AG09319 (cell line): ENCODE results near the gene F8.

ENCODE experiments used
- DNase-seq: peaks from one replicate; pipeline ENCODE4 v3.0.0-alpha.2; 2010; ENCODE audit warnings: low read depth; ENCODE audit errors: extremely low read depth
- TF ChIP-seq, protein P1 (sequence below): IDR thresholded peaks from 2 replicates; pipeline ENCODE4 v1.5.1; 2011; ENCODE audit warnings: low read depth, mild to moderate bottlenecking, inconsistent platforms, low read length, moderate library complexity

F8 gene

DNA sequence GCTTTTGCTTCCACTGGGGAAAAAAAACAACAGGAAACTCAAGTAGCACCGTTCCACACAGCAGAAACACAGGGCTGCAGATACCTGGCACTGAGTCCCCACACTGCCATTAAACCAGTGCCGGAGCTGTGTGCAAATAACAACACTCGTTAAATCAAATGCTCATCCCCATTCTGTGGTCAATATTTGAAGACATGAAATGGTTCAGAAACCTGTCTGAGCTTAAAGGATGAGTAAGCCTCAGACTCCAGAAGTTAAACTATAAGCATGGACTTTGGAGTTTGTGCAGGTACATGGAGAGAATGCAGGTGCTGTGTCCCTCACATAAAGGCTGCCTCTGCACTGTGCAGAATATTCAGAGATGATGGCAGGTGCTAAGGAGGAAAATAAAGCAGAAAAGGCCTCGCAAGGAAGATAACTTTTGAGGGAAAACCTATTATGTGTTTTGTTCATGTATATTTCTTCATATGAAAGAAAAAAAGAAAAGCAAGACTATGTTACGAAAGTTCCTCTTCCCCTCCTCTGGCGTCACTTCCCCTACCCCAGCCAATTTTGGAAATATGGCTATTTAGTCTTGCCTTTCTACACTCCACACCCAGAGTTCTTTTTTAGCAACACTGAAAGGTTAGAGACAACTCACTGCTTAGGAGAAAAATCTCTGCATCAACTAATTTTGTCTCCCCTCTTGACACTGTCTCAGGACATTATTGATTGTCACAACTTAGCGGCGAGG is 221.9 kb downstream of the F8 start:
- no peak for DNase-seq
- TF ChIP-seq, protein P1, sequence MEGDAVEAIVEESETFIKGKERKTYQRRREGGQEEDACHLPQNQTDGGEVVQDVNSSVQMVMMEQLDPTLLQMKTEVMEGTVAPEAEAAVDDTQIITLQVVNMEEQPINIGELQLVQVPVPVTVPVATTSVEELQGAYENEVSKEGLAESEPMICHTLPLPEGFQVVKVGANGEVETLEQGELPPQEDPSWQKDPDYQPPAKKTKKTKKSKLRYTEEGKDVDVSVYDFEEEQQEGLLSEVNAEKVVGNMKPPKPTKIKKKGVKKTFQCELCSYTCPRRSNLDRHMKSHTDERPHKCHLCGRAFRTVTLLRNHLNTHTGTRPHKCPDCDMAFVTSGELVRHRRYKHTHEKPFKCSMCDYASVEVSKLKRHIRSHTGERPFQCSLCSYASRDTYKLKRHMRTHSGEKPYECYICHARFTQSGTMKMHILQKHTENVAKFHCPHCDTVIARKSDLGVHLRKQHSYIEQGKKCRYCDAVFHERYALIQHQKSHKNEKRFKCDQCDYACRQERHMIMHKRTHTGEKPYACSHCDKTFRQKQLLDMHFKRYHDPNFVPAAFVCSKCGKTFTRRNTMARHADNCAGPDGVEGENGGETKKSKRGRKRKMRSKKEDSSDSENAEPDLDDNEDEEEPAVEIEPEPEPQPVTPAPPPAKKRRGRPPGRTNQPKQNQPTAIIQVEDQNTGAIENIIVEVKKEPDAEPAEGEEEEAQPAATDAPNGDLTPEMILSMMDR: no peak

DNA sequence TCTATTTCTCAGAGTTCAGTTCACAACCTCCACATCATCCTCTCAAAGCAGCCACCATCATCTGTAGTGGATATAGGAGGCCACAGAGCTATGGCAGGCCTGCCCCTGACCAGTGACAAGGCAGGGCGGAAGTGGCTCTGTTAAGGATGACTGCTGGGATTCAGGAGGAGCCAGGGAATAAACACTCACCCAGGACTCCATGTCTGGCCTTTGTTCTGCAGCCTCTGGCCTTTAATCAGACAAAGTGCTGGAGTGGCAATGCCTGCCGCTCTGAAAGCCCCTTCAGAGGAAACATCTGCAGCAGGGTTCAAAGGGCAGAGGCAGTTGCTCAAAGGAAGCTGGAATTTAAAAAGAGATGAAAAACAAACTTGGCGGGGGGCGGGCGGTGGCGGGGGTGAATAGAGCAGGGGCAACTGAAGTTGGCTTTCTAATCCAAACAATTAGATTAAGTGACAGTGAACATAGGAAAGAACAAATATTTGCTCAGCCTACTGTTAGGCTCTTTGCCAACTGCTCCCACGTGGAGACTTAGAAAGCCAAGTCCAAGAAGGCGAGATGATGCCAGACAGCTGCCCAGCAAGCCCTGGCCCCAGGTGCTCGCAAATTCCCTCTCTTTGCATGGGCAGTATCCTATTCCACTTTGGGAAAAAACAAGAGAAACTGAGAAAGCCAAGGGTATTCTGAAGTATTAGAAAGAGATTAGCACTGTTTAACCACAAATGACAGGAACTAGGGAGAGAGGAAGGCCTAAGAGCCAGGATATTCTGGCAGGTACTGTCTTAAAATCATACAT is 222.8 kb downstream of the F8 start:
- DNase-seq: no peak
- TF ChIP-seq, protein P1: no peak

DNA sequence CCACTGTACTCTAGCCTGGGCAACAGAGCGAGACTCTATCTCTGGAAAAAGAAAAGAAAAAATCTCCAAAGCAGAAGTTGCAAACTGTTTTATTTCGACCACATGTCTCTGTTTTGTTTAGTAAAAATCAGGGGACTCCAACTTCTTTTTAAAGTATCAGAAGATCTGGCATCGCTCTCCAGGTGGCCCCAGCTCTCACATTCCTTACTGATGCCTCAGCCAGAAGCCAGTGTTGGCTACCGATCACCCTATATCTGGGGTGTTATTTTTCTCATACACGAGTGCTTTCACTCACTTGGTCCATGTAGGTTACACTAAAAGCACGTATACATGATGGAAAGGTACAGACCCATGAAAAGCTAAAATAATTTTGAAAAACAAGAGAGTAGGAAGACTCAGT is 225.5 kb downstream of the F8 start:
- no peak for DNase-seq
- TF ChIP-seq, protein P1: no peak

DNA sequence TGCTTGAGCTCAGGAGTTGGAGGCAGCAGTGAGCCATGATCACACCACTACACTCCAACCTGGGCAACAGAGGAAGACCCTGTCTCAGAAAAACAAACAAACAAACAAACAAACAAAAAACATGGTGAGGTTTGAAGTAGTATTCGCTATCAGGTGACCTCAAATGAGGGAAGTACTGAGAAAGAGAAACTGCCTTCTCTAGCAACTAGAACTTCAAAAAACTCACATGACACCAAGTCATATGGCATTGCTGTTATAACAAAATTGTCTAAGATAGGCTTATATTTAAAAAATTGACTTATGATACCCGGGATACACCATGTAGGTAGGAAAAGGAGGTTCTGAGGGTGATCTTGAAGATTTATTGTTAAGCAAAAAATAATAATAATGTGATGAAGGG is 227.5 kb downstream of the F8 start:
- TF ChIP-seq, protein P1: no peak

DNA sequence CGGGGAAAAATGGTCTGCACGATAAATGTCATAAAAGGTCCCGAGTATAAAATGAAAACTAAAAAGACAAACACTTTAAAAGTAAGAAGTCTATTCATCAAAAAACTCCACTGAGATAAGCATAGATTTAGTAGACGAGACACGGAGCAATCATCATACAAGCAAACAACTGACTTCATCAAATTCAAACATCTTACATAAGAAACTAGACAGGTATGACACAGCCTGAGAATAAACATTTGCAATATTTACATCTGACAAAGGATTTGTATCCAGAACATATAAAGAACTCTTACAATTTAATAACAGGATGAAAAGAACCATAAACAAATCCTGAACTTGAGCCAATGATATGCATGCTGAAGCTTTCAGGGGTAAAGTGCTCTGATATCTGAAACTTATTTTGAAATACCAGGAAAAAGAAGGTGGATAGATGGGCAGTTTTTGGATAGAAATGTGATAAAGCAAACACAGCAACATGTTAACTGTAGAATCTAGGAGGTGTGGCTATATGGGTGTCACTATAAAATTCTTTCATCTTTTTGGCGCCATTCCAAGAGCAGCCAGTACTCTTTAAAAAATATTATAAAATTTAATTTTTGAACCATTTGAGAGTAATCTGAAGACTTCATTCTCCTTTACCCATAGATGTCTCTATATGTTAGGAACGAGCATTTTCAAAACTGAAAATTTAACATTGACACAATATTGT is 229.3 kb downstream of the F8 start:
- TF ChIP-seq, protein P1: no peak
- no peak for DNase-seq

More for the DNA sequence above, 227.5 kb downstream of the F8 start:
- no peak for DNase-seq

DNA sequence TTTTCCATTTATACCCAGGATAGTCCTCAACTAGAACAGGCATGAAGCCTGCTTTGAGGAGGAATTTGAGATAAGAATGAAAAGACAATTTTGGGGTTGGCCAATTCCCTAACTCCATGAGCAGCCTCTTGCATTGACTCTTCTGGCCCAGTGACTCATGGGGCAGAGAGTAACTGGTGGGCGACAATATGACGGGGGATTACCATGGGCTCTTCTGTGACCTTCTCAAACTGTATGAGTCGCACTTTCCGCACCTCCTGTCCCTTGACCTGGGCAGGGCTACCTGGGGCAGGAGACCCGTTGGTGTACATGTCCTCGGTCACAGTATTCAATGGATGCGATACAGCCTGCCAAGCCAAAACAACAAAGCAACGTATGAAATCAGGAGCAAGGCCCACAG is 230.6 kb downstream of the F8 start:
- DNase-seq: no peak
- TF ChIP-seq, protein P1: no peak

DNA sequence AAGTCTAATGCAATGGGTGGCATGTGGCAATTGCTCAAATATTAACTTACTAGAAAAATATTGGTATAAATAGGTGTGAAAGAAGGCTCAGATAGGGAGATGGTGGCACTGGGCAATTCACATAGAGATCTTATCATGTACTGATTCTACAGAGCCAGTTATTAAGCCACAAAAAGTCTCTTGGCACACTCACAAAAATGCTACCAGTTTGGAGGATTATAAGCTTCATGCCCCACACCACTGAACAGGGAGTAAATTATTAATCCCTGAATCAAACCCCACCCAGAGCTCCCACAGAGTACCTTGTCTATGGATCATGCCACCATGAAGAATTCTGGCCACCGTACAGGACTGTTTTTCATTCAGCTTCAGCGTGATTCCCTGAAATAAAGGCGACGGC is 231.1 kb downstream of the F8 start:
- DNase-seq: no peak

More for the DNA sequence above, 231.1 kb downstream of the F8 start:
- TF ChIP-seq, protein P1: no peak
